Measurements from ENCODE around the gene GSTO2. TPM values are rescaled to one million over a fixed set of nuclear protein-coding genes. Genes with fewer than 3 reads are reported as not detected.

Gene GSTO2
- total and polyA plus RNA-seq, 10 of the 15 experiments (the other 5 are each of a cell fraction or from before 2014, with no cell fraction given): 0.16 to 0.86 (median 0.46) TPM

- TF ChIP-seq, protein P1, sequence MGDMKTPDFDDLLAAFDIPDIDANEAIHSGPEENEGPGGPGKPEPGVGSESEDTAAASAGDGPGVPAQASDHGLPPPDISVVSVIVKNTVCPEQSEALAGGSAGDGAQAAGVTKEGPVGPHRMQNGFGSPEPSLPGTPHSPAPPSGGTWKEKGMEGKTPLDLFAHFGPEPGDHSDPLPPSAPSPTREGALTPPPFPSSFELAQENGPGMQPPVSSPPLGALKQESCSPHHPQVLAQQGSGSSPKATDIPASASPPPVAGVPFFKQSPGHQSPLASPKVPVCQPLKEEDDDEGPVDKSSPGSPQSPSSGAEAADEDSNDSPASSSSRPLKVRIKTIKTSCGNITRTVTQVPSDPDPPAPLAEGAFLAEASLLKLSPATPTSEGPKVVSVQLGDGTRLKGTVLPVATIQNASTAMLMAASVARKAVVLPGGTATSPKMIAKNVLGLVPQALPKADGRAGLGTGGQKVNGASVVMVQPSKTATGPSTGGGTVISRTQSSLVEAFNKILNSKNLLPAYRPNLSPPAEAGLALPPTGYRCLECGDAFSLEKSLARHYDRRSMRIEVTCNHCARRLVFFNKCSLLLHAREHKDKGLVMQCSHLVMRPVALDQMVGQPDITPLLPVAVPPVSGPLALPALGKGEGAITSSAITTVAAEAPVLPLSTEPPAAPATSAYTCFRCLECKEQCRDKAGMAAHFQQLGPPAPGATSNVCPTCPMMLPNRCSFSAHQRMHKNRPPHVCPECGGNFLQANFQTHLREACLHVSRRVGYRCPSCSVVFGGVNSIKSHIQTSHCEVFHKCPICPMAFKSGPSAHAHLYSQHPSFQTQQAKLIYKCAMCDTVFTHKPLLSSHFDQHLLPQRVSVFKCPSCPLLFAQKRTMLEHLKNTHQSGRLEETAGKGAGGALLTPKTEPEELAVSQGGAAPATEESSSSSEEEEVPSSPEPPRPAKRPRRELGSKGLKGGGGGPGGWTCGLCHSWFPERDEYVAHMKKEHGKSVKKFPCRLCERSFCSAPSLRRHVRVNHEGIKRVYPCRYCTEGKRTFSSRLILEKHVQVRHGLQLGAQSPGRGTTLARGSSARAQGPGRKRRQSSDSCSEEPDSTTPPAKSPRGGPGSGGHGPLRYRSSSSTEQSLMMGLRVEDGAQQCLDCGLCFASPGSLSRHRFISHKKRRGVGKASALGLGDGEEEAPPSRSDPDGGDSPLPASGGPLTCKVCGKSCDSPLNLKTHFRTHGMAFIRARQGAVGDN (IDR thresholded peaks at IDR 0.05): no peak
- TF ChIP-seq SREBF1 (IDR thresholded peaks at IDR 0.05; ENCODE audit: low read length) (no peak), YY1 (IDR thresholded peaks at IDR 0.05; ENCODE audit: low read depth, low read length) (0 out of 2 replicates have a peak, but pooled peaks have one; percentile 29), POLR2AphosphoS2 (IDR thresholded peaks at IDR 0.05; ENCODE audit: low read depth, low read length) (no peak), CBX3 (IDR thresholded peaks at IDR 0.05; ENCODE audit: borderline replicate concordance, low read depth) (no peak), ATF7 (IDR thresholded peaks at IDR 0.05; ENCODE audit: low read depth) (no peak), NR2C1 (IDR thresholded peaks at IDR 0.05) (no peak), SMC3 (IDR thresholded peaks at IDR 0.05; ENCODE audit: borderline replicate concordance, low read length) (no peak), RAD21 (IDR thresholded peaks at IDR 0.05; ENCODE audit: insufficient read depth, low read depth, low read length) (no peak), HDAC2 (IDR thresholded peaks at IDR 0.05) (no peak), USF2 (IDR thresholded peaks at IDR 0.05; ENCODE audit: borderline replicate concordance, low read depth, low read length) (no peak), STAT1 (conservative IDR thresholded peaks at IDR 0.05) (no peak), CHD1 (IDR thresholded peaks at IDR 0.05; ENCODE audit: low read depth, low read length) (no peak), SIX5 (IDR thresholded peaks at IDR 0.05; ENCODE audit: low read depth, low read length, severe bottlenecking) (peak; percentile 31), GATAD2B (conservative IDR thresholded peaks at IDR 0.05; ENCODE audit: low read depth) (peak; percentile 62; the same call in 1 of the 2 replicates), SMARCA5 (IDR thresholded peaks at IDR 0.05) (no peak), ZZZ3 (IDR thresholded peaks at IDR 0.05; ENCODE audit: control insufficient read depth, insufficient read length, low read depth) (no peak), PAX5 (IDR thresholded peaks at IDR 0.05; ENCODE audit: borderline replicate concordance, low read depth, low read length) (0 out of 2 replicates have a peak, but pooled peaks have one; percentile 37), CHD2 (IDR thresholded peaks at IDR 0.05; ENCODE audit: borderline replicate concordance, low read depth, low read length) (peak; percentile 93)
- TF ChIP-seq, protein P2, sequence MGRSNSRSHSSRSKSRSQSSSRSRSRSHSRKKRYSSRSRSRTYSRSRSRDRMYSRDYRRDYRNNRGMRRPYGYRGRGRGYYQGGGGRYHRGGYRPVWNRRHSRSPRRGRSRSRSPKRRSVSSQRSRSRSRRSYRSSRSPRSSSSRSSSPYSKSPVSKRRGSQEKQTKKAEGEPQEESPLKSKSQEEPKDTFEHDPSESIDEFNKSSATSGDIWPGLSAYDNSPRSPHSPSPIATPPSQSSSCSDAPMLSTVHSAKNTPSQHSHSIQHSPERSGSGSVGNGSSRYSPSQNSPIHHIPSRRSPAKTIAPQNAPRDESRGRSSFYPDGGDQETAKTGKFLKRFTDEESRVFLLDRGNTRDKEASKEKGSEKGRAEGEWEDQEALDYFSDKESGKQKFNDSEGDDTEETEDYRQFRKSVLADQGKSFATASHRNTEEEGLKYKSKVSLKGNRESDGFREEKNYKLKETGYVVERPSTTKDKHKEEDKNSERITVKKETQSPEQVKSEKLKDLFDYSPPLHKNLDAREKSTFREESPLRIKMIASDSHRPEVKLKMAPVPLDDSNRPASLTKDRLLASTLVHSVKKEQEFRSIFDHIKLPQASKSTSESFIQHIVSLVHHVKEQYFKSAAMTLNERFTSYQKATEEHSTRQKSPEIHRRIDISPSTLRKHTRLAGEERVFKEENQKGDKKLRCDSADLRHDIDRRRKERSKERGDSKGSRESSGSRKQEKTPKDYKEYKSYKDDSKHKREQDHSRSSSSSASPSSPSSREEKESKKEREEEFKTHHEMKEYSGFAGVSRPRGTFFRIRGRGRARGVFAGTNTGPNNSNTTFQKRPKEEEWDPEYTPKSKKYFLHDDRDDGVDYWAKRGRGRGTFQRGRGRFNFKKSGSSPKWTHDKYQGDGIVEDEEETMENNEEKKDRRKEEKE (IDR thresholded peaks at IDR 0.05): no peak
These were observed 37.0 kb upstream of the GSTO2 start, which contains the start of gene CFAP43 (continued) for GRCh38 chr10:104231784-104232612.

All from GM12878 (cell line).